GM18511 (cell line): Measurements from ENCODE around the gene PBOV1.

Experiments
- ATAC-seq: cut with Tn5 transposase; IDR thresholded peaks from one replicate; pipeline ENCODE4 v1.9.1; 2021; ENCODE audit warnings: mild to moderate bottlenecking, moderate library complexity; ENCODE audit not compliant: unreplicated experiment

Gene PBOV1

GRCh38 chr6:138206862-138207261 is 11.4 kb downstream of the PBOV1 start:
- no peak for ATAC-seq

- ATAC-seq: no peak
Observed at GRCh38 chr6:138205437-138206094, 12.7 kb downstream of the PBOV1 start.

GRCh38 chr6:138204792-138205384 is 13.4 kb downstream of the PBOV1 start:
- no peak for ATAC-seq

- ATAC-seq: no peak
Observed at GRCh38 chr6:138204303-138204702, 14.0 kb downstream of the PBOV1 start.

GRCh38 chr6:138203315-138203714 is 15.0 kb downstream of the PBOV1 start:
- ATAC-seq: no peak

- ATAC-seq: no peak
Observed at GRCh38 chr6:138201836-138202235, 16.5 kb downstream of the PBOV1 start.

- ATAC-seq: no peak
Observed at GRCh38 chr6:138198430-138199091, 19.7 kb downstream of the PBOV1 start.

- ATAC-seq: no peak
Observed at GRCh38 chr6:138197570-138197969, 20.7 kb downstream of the PBOV1 start.

- ATAC-seq: no peak
Observed at GRCh38 chr6:138196122-138196738, 22.1 kb downstream of the PBOV1 start.

GRCh38 chr6:138194287-138194686 is 24.0 kb downstream of the PBOV1 start:
- ATAC-seq: no peak

GRCh38 chr6:138188278-138188941 is 29.9 kb downstream of the PBOV1 start:
- ATAC-seq: no peak

GRCh38 chr6:138187156-138187555 is 31.1 kb downstream of the PBOV1 start:
- ATAC-seq: no peak

- no peak for ATAC-seq
Observed at GRCh38 chr6:138184230-138184629, 34.1 kb downstream of the PBOV1 start.

- ATAC-seq: no peak
Observed at GRCh38 chr6:138183790-138184134, 34.5 kb downstream of the PBOV1 start.

- ATAC-seq: no peak
Observed at GRCh38 chr6:138182939-138183789, 35.1 kb downstream of the PBOV1 start.

- no peak for ATAC-seq
Observed at GRCh38 chr6:138176652-138177232, 41.5 kb downstream of the PBOV1 start.

- no peak for ATAC-seq
Observed at GRCh38 chr6:138175596-138175995, 42.7 kb downstream of the PBOV1 start.
